ENCODE measurements around the gene COL12A1.

The COL12A1 gene

GRCh38 chr6:75211920-75212590 is 6.2 kb upstream of the COL12A1 start:
- FAIRE-seq (no peak), DNase-seq (ENCODE audit: insufficient read length) (no peak)
- TF ChIP-seq TAF1 (IDR thresholded peaks at IDR 0.05; ENCODE audit: borderline replicate concordance, low read depth, low read length) (no peak), POLR2A (IDR thresholded peaks at IDR 0.05; ENCODE audit: low read depth, low read length) (no peak), POLR2AphosphoS5 (IDR thresholded peaks at IDR 0.05; ENCODE audit: low read depth, low read length) (no peak)

- DNase-seq (ENCODE audit: insufficient read length) (no peak), FAIRE-seq (no peak)
- TF ChIP-seq POLR2AphosphoS5 (IDR thresholded peaks at IDR 0.05; ENCODE audit: low read depth, low read length) (no peak), POLR2A (IDR thresholded peaks at IDR 0.05; ENCODE audit: low read depth, low read length) (no peak), TAF1 (IDR thresholded peaks at IDR 0.05; ENCODE audit: borderline replicate concordance, low read depth, low read length) (no peak)
Observed at GRCh38 chr6:75210885-75211739, 5.3 kb upstream of the COL12A1 start.

GRCh38 chr6:75209184-75209723 is 3.4 kb upstream of the COL12A1 start:
- no peak for TF ChIP-seq TAF1 (IDR thresholded peaks at IDR 0.05; ENCODE audit: borderline replicate concordance, low read depth, low read length)
- no peak for TF ChIP-seq POLR2A (IDR thresholded peaks at IDR 0.05; ENCODE audit: low read depth, low read length)
- TF ChIP-seq POLR2AphosphoS5 (IDR thresholded peaks at IDR 0.05; ENCODE audit: low read depth, low read length), result no peak
- no peak for FAIRE-seq

GRCh38 chr6:75208298-75209183 is 2.7 kb upstream of the COL12A1 start:
- TF ChIP-seq TAF1 (IDR thresholded peaks at IDR 0.05; ENCODE audit: borderline replicate concordance, low read depth, low read length) (no peak), POLR2A (IDR thresholded peaks at IDR 0.05; ENCODE audit: low read depth, low read length) (no peak), POLR2AphosphoS5 (IDR thresholded peaks at IDR 0.05; ENCODE audit: low read depth, low read length) (no peak)
- FAIRE-seq, result peak; percentile 68
- DNase-seq (ENCODE audit: insufficient read length), result peak; percentile 46

More at GRCh38 chr6:75209184-75209723, 3.4 kb upstream of the COL12A1 start:
- DNase-seq (ENCODE audit: insufficient read length), result no peak

GRCh38 chr6:75206576-75207342 is 906 bp upstream of the COL12A1 start:
- DNase-seq (ENCODE audit: insufficient read length) (peak; percentile 2), FAIRE-seq (no peak)
- TF ChIP-seq POLR2AphosphoS5 (IDR thresholded peaks at IDR 0.05; ENCODE audit: low read depth, low read length) (no peak), TAF1 (IDR thresholded peaks at IDR 0.05; ENCODE audit: borderline replicate concordance, low read depth, low read length) (no peak), POLR2A (IDR thresholded peaks at IDR 0.05; ENCODE audit: low read depth, low read length) (no peak)

GRCh38 chr6:75204959-75205775 is 686 bp downstream of the COL12A1 start:
- DNase-seq (ENCODE audit: insufficient read length) (peak; percentile 12), FAIRE-seq (no peak)
- no peak for TF ChIP-seq POLR2AphosphoS5 (IDR thresholded peaks at IDR 0.05; ENCODE audit: low read depth, low read length)
- no peak for TF ChIP-seq TAF1 (IDR thresholded peaks at IDR 0.05; ENCODE audit: borderline replicate concordance, low read depth, low read length)
- no peak for TF ChIP-seq POLR2A (IDR thresholded peaks at IDR 0.05; ENCODE audit: low read depth, low read length)

GRCh38 chr6:75204217-75204958 is 1.5 kb downstream of the COL12A1 start:
- peak; percentile 24 for DNase-seq (ENCODE audit: insufficient read length)
- TF ChIP-seq POLR2A (IDR thresholded peaks at IDR 0.05; ENCODE audit: low read depth, low read length) (no peak), POLR2AphosphoS5 (IDR thresholded peaks at IDR 0.05; ENCODE audit: low read depth, low read length) (no peak), TAF1 (IDR thresholded peaks at IDR 0.05; ENCODE audit: borderline replicate concordance, low read depth, low read length) (no peak)
- FAIRE-seq, result peak; percentile 44

GRCh38 chr6:75203721-75204120 is 2.1 kb downstream of the COL12A1 start:
- no peak for FAIRE-seq
- TF ChIP-seq POLR2AphosphoS5 (IDR thresholded peaks at IDR 0.05; ENCODE audit: low read depth, low read length) (no peak), TAF1 (IDR thresholded peaks at IDR 0.05; ENCODE audit: borderline replicate concordance, low read depth, low read length) (no peak), POLR2A (IDR thresholded peaks at IDR 0.05; ENCODE audit: low read depth, low read length) (no peak)
- no peak for DNase-seq (ENCODE audit: insufficient read length)

- FAIRE-seq (no peak), DNase-seq (ENCODE audit: insufficient read length) (no peak)
- TF ChIP-seq TAF1 (IDR thresholded peaks at IDR 0.05; ENCODE audit: borderline replicate concordance, low read depth, low read length), result no peak
- TF ChIP-seq POLR2AphosphoS5 (IDR thresholded peaks at IDR 0.05; ENCODE audit: low read depth, low read length), result no peak
- no peak for TF ChIP-seq POLR2A (IDR thresholded peaks at IDR 0.05; ENCODE audit: low read depth, low read length)
Observed at GRCh38 chr6:75202676-75203131, 3.1 kb downstream of the COL12A1 start.

Measured in GM12892 (cell line).